CD4-positive, CD25-positive, alpha-beta regulatory T cell (primary cell): ENCODE data around the gene MAP4K2. TPM values are rescaled to one million over a fixed set of nuclear protein-coding genes. Genes with fewer than 3 reads are reported as not detected.

Experiments
- ATAC-seq, 2 donors: fragments of 150-1000 bp; cut with Tn5 transposase; one replicate each; pipeline ENCODE4 v1.10.0; 2021; ENCODE audit warnings: low read depth in 2 of 2, moderate number of reproducible peaks in 2 of 2, moderate library complexity in 1 of 2
- DNase-seq, 3 donors: peaks; one replicate each; pipeline versions ENCODE4 v3.0.0 to v3.0.0-alpha.2; 2012 to 2022; ENCODE audit warnings: mixed read lengths in 1 of 3
- H3K27ac ChIP-seq: one replicate; pipeline ENCODE4 v1.7.0; 2013; ENCODE audit warnings: mild to moderate bottlenecking, low read length; ENCODE audit not compliant: insufficient read depth, poor library complexity, severe bottlenecking
- H3K27me3 ChIP-seq: one replicate; pipeline ENCODE4 v1.7.0; 2013; ENCODE audit warnings: low read length; ENCODE audit not compliant: control insufficient read depth, insufficient read depth
- H3K36me3 ChIP-seq: one replicate; pipeline ENCODE4 v1.7.0; 2013; ENCODE audit warnings: mild to moderate bottlenecking, low read length, moderate library complexity; ENCODE audit not compliant: control insufficient read depth, insufficient read depth
- H3K4me1 ChIP-seq: 2 replicates; pipeline ENCODE4 v1.7.0; 2013; ENCODE audit warnings: mild to moderate bottlenecking, low read length; ENCODE audit not compliant: insufficient read depth, control insufficient read depth, poor library complexity, severe bottlenecking
- H3K4me3 ChIP-seq: one replicate; pipeline ENCODE4 v1.7.0; 2013; ENCODE audit warnings: low read depth, mild to moderate bottlenecking, low read length, moderate library complexity
- H3K9me3 ChIP-seq, 2 experiments: 1 replicate in 1 of 2; 2 replicates in 1 of 2; pipeline ENCODE4 v1.7.0; 2013; ENCODE audit warnings: low read length in 2 of 2, mild to moderate bottlenecking in 1 of 2, moderate library complexity in 1 of 2; ENCODE audit not compliant: control insufficient read depth in 2 of 2
- H3K27ac Mint-ChIP-seq, 3 donors: one replicate each; pipeline ENCODE4 v1.8.0; 2020 to 2022; ENCODE audit warnings: mild to moderate bottlenecking in 3 of 3, mixed read lengths in 3 of 3, moderate library complexity in 2 of 3
- H3K27me3 Mint-ChIP-seq: one replicate; pipeline ENCODE4 v1.8.0; 2022; ENCODE audit warnings: mild to moderate bottlenecking, mixed read lengths
- H3K36me3 Mint-ChIP-seq: one replicate; pipeline ENCODE4 v1.8.0; 2020; ENCODE audit warnings: mixed read lengths
- H3K4me1 Mint-ChIP-seq, 4 donors: one replicate each; pipeline ENCODE4 v1.8.0; 2020 to 2022; ENCODE audit warnings: mixed read lengths in 4 of 4, mild to moderate bottlenecking in 1 of 4
- H3K4me3 Mint-ChIP-seq, 4 donors: one replicate each; pipeline ENCODE4 v1.8.0; 2020 to 2022; ENCODE audit warnings: mild to moderate bottlenecking in 4 of 4, mixed read lengths in 4 of 4, moderate library complexity in 3 of 4
- H3K9me3 Mint-ChIP-seq, 7 donors: one replicate each; pipeline ENCODE4 v1.8.0; 2020 to 2022; ENCODE audit warnings: mixed read lengths in 7 of 7, mild to moderate bottlenecking in 3 of 7, moderate library complexity in 2 of 7
- polyA plus RNA-seq, 4 donors: library from polyadenylated mRNA; unstranded; fragments of 300-500 nt; fragmentation: Illumina TruSeq; gene quantifications; one replicate each; pipeline ENCODE4 v1.2.3, GENCODE V29; 2021
- total RNA-seq: library from RNA; stranded (reverse); gene quantifications from one replicate; pipeline ENCODE4 v1.2.3, GENCODE V29; 2022

Gene MAP4K2
- total and polyA plus RNA-seq, 5 donors from 2014 or later, result 31.5 to 85.0 (median 35.2) TPM

- Mint-ChIP-seq H3K4me3 (no peak overlapping the region), H3K9me3 (no peaks in the 10 kb centered on the region)
Observed at GRCh38 chr11:64796757-64797541, 6.1 kb downstream of the MAP4K2 start.

GRCh38 chr11:64796047-64796756 lies 6.8 kb downstream of the MAP4K2 start:
- Histone ChIP-seq H3K36me3 (peaks cover 47% of the 10 kb centered on the region), H3K27me3 (no peaks in the 10 kb centered on the region), H3K9me3 (no peaks in the 10 kb centered on the region), H3K4me1 (peaks cover 7% of the 10 kb centered on the region), H3K27ac (no peak overlapping the region), H3K4me3 (no peak overlapping the region)
- Mint-ChIP-seq H3K27ac (peak overlapping the region in 2 of 3 donors; percentile 14 to 62), H3K4me1 (peaks cover 0 to 49% (median 28%) of the 10 kb centered on the region in 4 donors), H3K36me3 (peaks cover 9% of the 10 kb centered on the region), H3K27me3 (no peaks in the 10 kb centered on the region), H3K4me3 (no peak overlapping the region), H3K9me3 (no peaks in the 10 kb centered on the region)
- ATAC-seq, result no peak
- DNase-seq, result no peak

More at GRCh38 chr11:64796757-64797541, 6.1 kb downstream of the MAP4K2 start:
- no peaks in the 10 kb centered on the region for H3K9me3 ChIP-seq
- ATAC-seq (no peak), DNase-seq (no peak)
- peaks cover 15% of the 10 kb centered on the region for H3K4me1 ChIP-seq
- H3K27ac ChIP-seq, result no peak overlapping the region
- H3K27me3 ChIP-seq, result no peaks in the 10 kb centered on the region
- Mint-ChIP-seq H3K27ac (no peak overlapping the region), H3K36me3 (peaks cover 9% of the 10 kb centered on the region), H3K27me3 (no peaks in the 10 kb centered on the region), H3K4me1 (peaks cover 0 to 57% (median 29%) of the 10 kb centered on the region in 4 donors)
- H3K36me3 ChIP-seq, result peaks cover 45% of the 10 kb centered on the region
- no peak overlapping the region for H3K4me3 ChIP-seq

- no peaks in the 10 kb centered on the region for H3K27me3 Mint-ChIP-seq
- Histone ChIP-seq H3K9me3 (no peaks in the 10 kb centered on the region), H3K27ac (no peak overlapping the region), H3K4me1 (no peaks in the 10 kb centered on the region), H3K4me3 (no peak overlapping the region), H3K36me3 (peaks cover 45% of the 10 kb centered on the region), H3K27me3 (no peaks in the 10 kb centered on the region)
- DNase-seq, result no peak
- H3K9me3 Mint-ChIP-seq, result no peaks in the 10 kb centered on the region
- H3K4me1 Mint-ChIP-seq, result peaks cover 0 to 38% (median 22%) of the 10 kb centered on the region in 4 donors
- H3K4me3 Mint-ChIP-seq, result no peak overlapping the region
- peaks cover 11% of the 10 kb centered on the region for H3K36me3 Mint-ChIP-seq
- ATAC-seq, result no peak
- H3K27ac Mint-ChIP-seq, result peak overlapping the region; percentile 69 to 87 (median 72)
Observed at GRCh38 chr11:64794526-64794925, 8.5 kb downstream of the MAP4K2 start.

GRCh38 chr11:64793271-64794160 lies 9.5 kb downstream of the MAP4K2 start:
- Mint-ChIP-seq H3K36me3 (peaks cover 5% of the 10 kb centered on the region), H3K27me3 (no peaks in the 10 kb centered on the region), H3K27ac (peak overlapping the region; percentile 57 to 87 (median 81)), H3K9me3 (no peaks in the 10 kb centered on the region), H3K4me3 (peak overlapping the region in 1 of 4 donors; percentile 28), H3K4me1 (peaks cover 0 to 33% (median 19%) of the 10 kb centered on the region in 4 donors)
- no peaks in the 10 kb centered on the region for H3K4me1 ChIP-seq
- H3K4me3 ChIP-seq, result no peak overlapping the region
- H3K36me3 ChIP-seq, result peaks cover 48% of the 10 kb centered on the region
- H3K9me3 ChIP-seq, result no peaks in the 10 kb centered on the region
- DNase-seq (peak in 1 of 3 donors; percentile 55), ATAC-seq (peak in 1 of 2 donors; percentile 34)
- H3K27ac ChIP-seq, result no peak overlapping the region
- no peaks in the 10 kb centered on the region for H3K27me3 ChIP-seq

- no peaks in the 10 kb centered on the region for H3K27me3 ChIP-seq
- Mint-ChIP-seq H3K4me1 (peaks cover 2 to 34% (median 21%) of the 10 kb centered on the region in 4 donors), H3K9me3 (no peaks in the 10 kb centered on the region), H3K36me3 (peaks cover 5% of the 10 kb centered on the region), H3K27ac (peak overlapping the region in 1 of 3 donors; percentile 54), H3K27me3 (no peaks in the 10 kb centered on the region), H3K4me3 (no peak overlapping the region)
- H3K4me3 ChIP-seq, result no peak overlapping the region
- H3K27ac ChIP-seq, result no peak overlapping the region
- peaks cover 5% of the 10 kb centered on the region for H3K4me1 ChIP-seq
- no peak for DNase-seq
- H3K9me3 ChIP-seq, result no peaks in the 10 kb centered on the region
- no peak for ATAC-seq
- H3K36me3 ChIP-seq, result peaks cover 52% of the 10 kb centered on the region
Observed at GRCh38 chr11:64792482-64792881, 10.5 kb downstream of the MAP4K2 start.

GRCh38 chr11:64791781-64792291 lies 11.2 kb downstream of the MAP4K2 start:
- H3K9me3 Mint-ChIP-seq, result no peaks in the 10 kb centered on the region
- no peak for DNase-seq
- H3K4me3 ChIP-seq, result no peak overlapping the region
- H3K4me3 Mint-ChIP-seq, result no peak overlapping the region
- no peaks in the 10 kb centered on the region for H3K9me3 ChIP-seq
- peaks cover 5 to 35% (median 24%) of the 10 kb centered on the region in 4 donors for H3K4me1 Mint-ChIP-seq
- H3K36me3 ChIP-seq, result peaks cover 45% of the 10 kb centered on the region
- no peak overlapping the region for H3K27ac Mint-ChIP-seq
- H3K4me1 ChIP-seq, result peaks cover 6% of the 10 kb centered on the region
- no peak overlapping the region for H3K27ac ChIP-seq
- peaks cover 5% of the 10 kb centered on the region for H3K36me3 Mint-ChIP-seq
- ATAC-seq, result no peak
- no peaks in the 10 kb centered on the region for H3K27me3 ChIP-seq
- no peaks in the 10 kb centered on the region for H3K27me3 Mint-ChIP-seq
